Endothelial cell of umbilical vein (primary cell): ENCODE data around the gene WIPF3. TPM values are rescaled to one million over a fixed set of nuclear protein-coding genes. Genes with fewer than 3 reads are reported as not detected.

Experiments
- BruUV-seq: library from RNA; stranded (reverse); fragments of 400-500 nt; replicated peaks from 2 replicates; lab custom pipeline; 2021; lab: Mats Ljungman, UMichigan
- CTCF ChIA-PET: fragments of 300-600, 350-600 bp; sonication (Branson Sonifier 250); formaldehyde crosslinking; loops from one replicate; lab custom pipeline; 2021; ENCODE audit warnings: antibody characterized with exemption, inconsistent platforms; lab: Charles Lee
- POLR2A ChIA-PET: fragments of 300-600, 350-600 bp; sonication (Branson Sonifier 250); formaldehyde crosslinking; loops from one replicate; lab custom pipeline; 2021; ENCODE audit warnings: antibody characterized with exemption, inconsistent platforms; lab: Charles Lee
- DNase-seq: peaks from one replicate; pipeline ENCODE4 v3.0.0-alpha.2; 2011; ENCODE audit warnings: low read depth, low spot score
- FAIRE-seq: peaks from 2 replicates; lab custom pipeline; 2011; peaks lifted over from hg19 to GRCh38; lab: Jason Lieb, UNC
- H2AFZ ChIP-seq: 2 replicates; pipeline ENCODE4 v1.6.0; 2012; ENCODE audit warnings: low read depth, low read length, control low read depth, inconsistent platforms
- H3K27ac ChIP-seq: 2 replicates; pipeline ENCODE4 v1.5.1; 2011; ENCODE audit warnings: low read depth, mild to moderate bottlenecking, control low read depth, low read length, moderate library complexity; ENCODE audit not compliant: insufficient read depth
- H3K27me3 ChIP-seq, 2 experiments: 2 replicates each; pipeline versions ENCODE4 v1.6.0 to v1.6.1; 2011; ENCODE audit warnings: low read length in 2 of 2, mixed read lengths in 1 of 2; ENCODE audit not compliant: control insufficient read depth in 2 of 2, insufficient read depth in 2 of 2
- H3K36me3 ChIP-seq, 2 experiments: 2 replicates in 1 of 2; 3 replicates in 1 of 2; pipeline ENCODE4 v1.5.1; 2011; ENCODE audit warnings: low read length in 2 of 2, mild to moderate bottlenecking in 1 of 2, moderate library complexity in 1 of 2; ENCODE audit not compliant: control insufficient read depth in 2 of 2, insufficient read depth in 2 of 2; ENCODE audit errors: extremely low read depth in 1 of 2
- H3K4me1 ChIP-seq: 3 replicates; pipeline ENCODE4 v1.5.1; 2011; ENCODE audit warnings: mild to moderate bottlenecking, low read length; ENCODE audit not compliant: control insufficient read depth, insufficient read depth; ENCODE audit errors: extremely low read depth
- H3K4me2 ChIP-seq: 2 replicates; pipeline ENCODE4 v1.6.1; 2011; ENCODE audit warnings: low read length, control low read depth, mixed read lengths; ENCODE audit not compliant: insufficient read depth
- H3K4me3 ChIP-seq, 3 experiments: fragments of 200-600 bp in 1 of 3; sonication (generic), shearing (Covaris generic) in 1 of 3; replicated peaks in 1 of 3; 2 replicates each; pipeline ENCODE4 v1.5.1; 2011 to 2016; ENCODE audit warnings: control low read depth in 3 of 3, low read length in 3 of 3, mild to moderate bottlenecking in 2 of 3, inconsistent platforms in 1 of 3, low read depth in 1 of 3, moderate library complexity in 1 of 3; ENCODE audit not compliant: insufficient read depth in 1 of 3
- H3K79me2 ChIP-seq: 2 replicates; pipeline ENCODE4 v1.6.0; 2012; ENCODE audit warnings: low read length, inconsistent platforms; ENCODE audit not compliant: control insufficient read depth, insufficient read depth
- H3K9ac ChIP-seq: replicated peaks from 2 replicates; pipeline ENCODE3; 2011; ENCODE audit warnings: low read length, control low read depth; ENCODE audit not compliant: insufficient read depth; ENCODE audit errors: extremely low read depth
- H3K9me1 ChIP-seq: replicated peaks from 3 replicates; pipeline ENCODE4 v1.6.0; 2011; ENCODE audit warnings: mild to moderate bottlenecking, low read length; ENCODE audit not compliant: control insufficient read depth, insufficient read depth; ENCODE audit errors: extremely low read depth
- H3K9me3 ChIP-seq: replicated peaks from 2 replicates; pipeline ENCODE4 v1.5.1; 2012; ENCODE audit warnings: low read length, inconsistent platforms; ENCODE audit not compliant: control insufficient read depth, insufficient read depth
- H4K20me1 ChIP-seq: replicated peaks from 2 replicates; pipeline ENCODE3; 2011; ENCODE audit warnings: mild to moderate bottlenecking, low read length; ENCODE audit not compliant: control insufficient read depth, insufficient read depth; ENCODE audit errors: extremely low read depth
- CTCF ChIP-seq, 2 donors: IDR thresholded peaks; 1 replicate in 1 of 2; 2 replicates in 1 of 2; pipeline ENCODE4 v1.5.1; 2011; ENCODE audit warnings: low read length in 2 of 2, mild to moderate bottlenecking in 2 of 2, moderate library complexity in 2 of 2, control low read depth in 1 of 2, inconsistent platforms in 1 of 2, low read depth in 1 of 2; ENCODE audit not compliant: insufficient read depth in 1 of 2; ENCODE audit errors: extremely low read depth in 1 of 2
- EZH2 ChIP-seq: IDR thresholded peaks from 2 replicates; pipeline ENCODE4 v1.6.1; 2012; ENCODE audit warnings: borderline replicate concordance, low read depth, mild to moderate bottlenecking, moderate library complexity, low read length, inconsistent platforms; ENCODE audit not compliant: severe bottlenecking
- FOS ChIP-seq: IDR thresholded peaks from 2 replicates; pipeline ENCODE4 v1.6.1; 2011; ENCODE audit warnings: mild to moderate bottlenecking, low read length, moderate library complexity, borderline replicate concordance; ENCODE audit not compliant: insufficient read depth
- GATA2 ChIP-seq: IDR thresholded peaks from 2 replicates; pipeline ENCODE4 v1.7.0; 2011; ENCODE audit warnings: low read depth, mild to moderate bottlenecking, moderate library complexity, mixed read lengths, low read length; ENCODE audit not compliant: insufficient read length, insufficient read depth
- JUN ChIP-seq: IDR thresholded peaks from 2 replicates; pipeline ENCODE4 v1.6.1; 2011; ENCODE audit warnings: borderline replicate concordance, low read depth; ENCODE audit not compliant: insufficient read length, insufficient read depth
- MAX ChIP-seq: IDR thresholded peaks from 2 replicates; pipeline ENCODE4 v1.6.1; 2011; ENCODE audit not compliant: insufficient read depth, insufficient read length
- MYC ChIP-seq: IDR thresholded peaks from one replicate; pipeline ENCODE4 v1.6.1; 2011; ENCODE audit warnings: mild to moderate bottlenecking, low read depth, low read length
- POLR2A ChIP-seq: IDR thresholded peaks from 2 replicates; pipeline ENCODE4 v1.6.1; 2012; ENCODE audit warnings: low read depth, mild to moderate bottlenecking, control low read depth, low read length
- POLR2AphosphoS5 ChIP-seq: IDR thresholded peaks from 2 replicates; pipeline ENCODE4 v1.6.1; 2012; ENCODE audit warnings: low read depth, mild to moderate bottlenecking, control low read depth, low read length, moderate library complexity; ENCODE audit not compliant: insufficient read depth
- dilution Hi-C: fragments of 300-500 bp; cut with MboI; formaldehyde crosslinking; loops from one replicate; pipeline ENCODE4 v1.15.0; 2019; ENCODE audit warnings: low sequenced_read_pairs; ENCODE audit not compliant: extremely low pct_ligation_motif_present
- intact Hi-C: fragments of 100-400 bp; cut with micrococcal nuclease; formaldehyde crosslinking; loops from one replicate; pipeline ENCODE4 v1.10.0; 2022
- polyA plus RNA-seq, 4 experiments: library from polyadenylated mRNA; depleted of rRNA in 3 of 4; stranded (reverse) in 3 of 4; unstranded in 1 of 4; fragments of >200 nt; gene quantifications; 2 replicates each; pipeline versions ENCODE4 v1.2.1 to v1.2.3, GENCODE V29; 2011 to 2012; ENCODE audit warnings: missing spikeins in 1 of 4
- total RNA-seq: library from RNA; stranded (reverse); gene quantifications from 2 replicates; pipeline ENCODE4 v1.2.3, GENCODE V29; 2021

The WIPF3 gene
- total and polyA plus RNA-seq, 2 donors (not counting 3 experiments of a cell fraction or from before 2014, with no cell fraction given), result 0.01 to 0.35 TPM

GRCh38 chr7:29801929-29802328 lies 4.4 kb upstream of the WIPF3 start:
- ChIA-PET CTCF (interaction anchor here (1.0 to 1.2 kb wide), 2 partner anchors 17 to 20 kb away, joined by 3 to 5 read pairs; no protein-coding TSS in a partner anchor), POLR2A (no interaction called here)
- no TSS peak for BruUV-seq
- Histone ChIP-seq H3K36me3 (no peaks in the 10 kb centered on the region), H3K4me3 (no peak overlapping the region), H3K4me1 (peaks cover 2% of the 10 kb centered on the region), H3K4me2 (no peak overlapping the region), H3K79me2 (no peaks in the 10 kb centered on the region), H3K9ac (no peak overlapping the region), H3K9me3 (no peaks in the 10 kb centered on the region), H3K27ac (no peak overlapping the region), H2AFZ (no peak overlapping the region), H3K27me3 (peaks cover 20 to 34% of the 10 kb centered on the region in 2 experiments), H3K9me1 (no peaks in the 10 kb centered on the region), H4K20me1 (no peaks in the 10 kb centered on the region)
- intact Hi-C loops, result no loop called here
- no peak for TF ChIP-seq EZH2
- no peak for TF ChIP-seq MAX
- TF ChIP-seq POLR2AphosphoS5, result no peak
- no peak for TF ChIP-seq JUN
- TF ChIP-seq MYC, result no peak
- no peak for TF ChIP-seq GATA2
- no peak for TF ChIP-seq FOS
- TF ChIP-seq CTCF (IDR thresholded peaks at IDR 0.05; ENCODE audit: extremely low read depth in 1 of 2, insufficient read depth in 1 of 2, low read depth in 1 of 2, low read length in 2 of 2), result no peak
- no peak for TF ChIP-seq POLR2A
- FAIRE-seq (no peak), DNase-seq (no peak)
- dilution Hi-C loops, result no loop called here
